Measurements from ENCODE around the gene RNU6-1. TPM values are rescaled to one million over a fixed set of nuclear protein-coding genes. Genes with fewer than 3 reads are reported as not detected.

Gene RNU6-1
- total RNA-seq, 1 experiment from 2014 or later: not detected

DNA sequence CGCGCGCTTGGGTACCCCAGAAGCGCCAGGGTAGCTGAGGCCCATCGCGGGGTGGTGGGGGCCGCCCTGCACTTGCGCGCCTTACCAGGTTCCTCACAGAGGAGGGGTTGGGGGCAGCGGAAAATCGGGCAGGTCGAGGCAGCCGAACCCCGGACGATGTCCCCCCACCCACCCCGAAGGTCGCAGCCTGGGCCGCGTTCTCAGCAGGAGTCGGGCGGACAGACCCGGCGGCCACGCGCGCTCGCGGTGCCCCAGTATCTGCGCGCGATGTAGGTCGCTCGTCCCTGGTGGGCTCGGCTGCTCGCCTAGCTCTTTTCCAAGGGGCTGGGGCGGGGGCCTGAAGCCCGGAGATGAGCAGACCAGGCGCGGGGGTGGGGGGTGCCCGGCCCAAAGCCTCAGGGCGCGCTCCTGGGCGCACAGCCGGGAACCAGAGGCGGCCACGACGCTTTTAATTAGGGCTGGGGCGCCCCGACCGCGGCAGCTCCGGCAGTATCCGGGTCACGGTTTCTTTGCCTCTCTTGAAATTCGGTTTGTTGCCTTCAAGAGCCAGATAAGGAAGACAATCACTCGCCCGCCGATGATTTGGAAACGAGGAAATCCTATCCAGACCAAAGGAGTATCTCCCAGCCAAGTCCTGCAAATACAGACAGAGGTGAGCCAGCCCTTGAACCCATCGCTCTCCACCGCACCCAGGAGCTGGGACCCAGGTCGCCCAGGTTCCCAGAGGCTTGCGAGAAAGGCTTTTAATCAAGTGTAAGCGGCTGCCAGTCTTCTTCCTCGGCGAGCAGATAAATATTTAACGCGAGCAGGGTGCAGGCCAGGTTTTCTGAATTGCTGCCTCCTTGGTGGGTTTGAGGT lies 10.0 kb downstream of the RNU6-1 start:
- CTCF ChIA-PET: interaction anchor here (0.6 to 1.3 kb wide), 3 partner anchors 9 to 368 kb away, joined by 3 to 6 read pairs (median 3); no protein-coding TSS in a partner anchor
- Mint-ChIP-seq H3K4me1 (peaks cover 50% of the 10 kb centered on the region), H3K27me3 (ENCODE audit: low read depth) (peaks cover 97% of the 10 kb centered on the region), H3K36me3 (no peaks in the 10 kb centered on the region; the same call in 1 of the 2 replicates), H3K9me3 (no peaks in the 10 kb centered on the region), H3K27ac (no peak overlapping the region), H3K4me3 (peak overlapping the region; percentile 59)
- DNase-seq (ENCODE audit: low spot score) (no peak), ATAC-seq (no peak)
- TF ChIP-seq TEAD1 (CRISPR knock-in tag; IDR thresholded peaks at IDR 0.05) (no peak), ZNF232 (CRISPR knock-in tag; IDR thresholded peaks at IDR 0.05) (no peak), CREM (CRISPR knock-in tag; IDR thresholded peaks at IDR 0.05) (no peak), SOX15 (CRISPR knock-in tag; IDR thresholded peaks at IDR 0.05) (no peak)
- TF ChIP-seq, protein P1, sequence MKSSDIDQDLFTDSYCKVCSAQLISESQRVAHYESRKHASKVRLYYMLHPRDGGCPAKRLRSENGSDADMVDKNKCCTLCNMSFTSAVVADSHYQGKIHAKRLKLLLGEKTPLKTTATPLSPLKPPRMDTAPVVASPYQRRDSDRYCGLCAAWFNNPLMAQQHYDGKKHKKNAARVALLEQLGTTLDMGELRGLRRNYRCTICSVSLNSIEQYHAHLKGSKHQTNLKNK (CRISPR knock-in tag; IDR thresholded peaks at IDR 0.05): no peak
- TF ChIP-seq, protein P2, sequence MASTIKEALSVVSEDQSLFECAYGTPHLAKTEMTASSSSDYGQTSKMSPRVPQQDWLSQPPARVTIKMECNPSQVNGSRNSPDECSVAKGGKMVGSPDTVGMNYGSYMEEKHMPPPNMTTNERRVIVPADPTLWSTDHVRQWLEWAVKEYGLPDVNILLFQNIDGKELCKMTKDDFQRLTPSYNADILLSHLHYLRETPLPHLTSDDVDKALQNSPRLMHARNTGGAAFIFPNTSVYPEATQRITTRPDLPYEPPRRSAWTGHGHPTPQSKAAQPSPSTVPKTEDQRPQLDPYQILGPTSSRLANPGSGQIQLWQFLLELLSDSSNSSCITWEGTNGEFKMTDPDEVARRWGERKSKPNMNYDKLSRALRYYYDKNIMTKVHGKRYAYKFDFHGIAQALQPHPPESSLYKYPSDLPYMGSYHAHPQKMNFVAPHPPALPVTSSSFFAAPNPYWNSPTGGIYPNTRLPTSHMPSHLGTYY (CRISPR knock-in tag; IDR thresholded peaks at IDR 0.05): no peak
- TF ChIP-seq, protein P3, sequence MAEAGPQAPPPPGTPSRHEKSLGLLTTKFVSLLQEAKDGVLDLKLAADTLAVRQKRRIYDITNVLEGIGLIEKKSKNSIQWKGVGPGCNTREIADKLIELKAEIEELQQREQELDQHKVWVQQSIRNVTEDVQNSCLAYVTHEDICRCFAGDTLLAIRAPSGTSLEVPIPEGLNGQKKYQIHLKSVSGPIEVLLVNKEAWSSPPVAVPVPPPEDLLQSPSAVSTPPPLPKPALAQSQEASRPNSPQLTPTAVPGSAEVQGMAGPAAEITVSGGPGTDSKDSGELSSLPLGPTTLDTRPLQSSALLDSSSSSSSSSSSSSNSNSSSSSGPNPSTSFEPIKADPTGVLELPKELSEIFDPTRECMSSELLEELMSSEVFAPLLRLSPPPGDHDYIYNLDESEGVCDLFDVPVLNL (CRISPR knock-in tag; IDR thresholded peaks at IDR 0.05; ENCODE audit: borderline replicate concordance, low read depth): no peak
- TF ChIP-seq, protein P4, sequence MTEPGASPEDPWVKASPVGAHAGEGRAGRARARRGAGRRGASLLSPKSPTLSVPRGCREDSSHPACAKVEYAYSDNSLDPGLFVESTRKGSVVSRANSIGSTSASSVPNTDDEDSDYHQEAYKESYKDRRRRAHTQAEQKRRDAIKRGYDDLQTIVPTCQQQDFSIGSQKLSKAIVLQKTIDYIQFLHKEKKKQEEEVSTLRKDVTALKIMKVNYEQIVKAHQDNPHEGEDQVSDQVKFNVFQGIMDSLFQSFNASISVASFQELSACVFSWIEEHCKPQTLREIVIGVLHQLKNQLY (CRISPR knock-in tag; IDR thresholded peaks at IDR 0.05): no peak
- TF ChIP-seq, protein P5, sequence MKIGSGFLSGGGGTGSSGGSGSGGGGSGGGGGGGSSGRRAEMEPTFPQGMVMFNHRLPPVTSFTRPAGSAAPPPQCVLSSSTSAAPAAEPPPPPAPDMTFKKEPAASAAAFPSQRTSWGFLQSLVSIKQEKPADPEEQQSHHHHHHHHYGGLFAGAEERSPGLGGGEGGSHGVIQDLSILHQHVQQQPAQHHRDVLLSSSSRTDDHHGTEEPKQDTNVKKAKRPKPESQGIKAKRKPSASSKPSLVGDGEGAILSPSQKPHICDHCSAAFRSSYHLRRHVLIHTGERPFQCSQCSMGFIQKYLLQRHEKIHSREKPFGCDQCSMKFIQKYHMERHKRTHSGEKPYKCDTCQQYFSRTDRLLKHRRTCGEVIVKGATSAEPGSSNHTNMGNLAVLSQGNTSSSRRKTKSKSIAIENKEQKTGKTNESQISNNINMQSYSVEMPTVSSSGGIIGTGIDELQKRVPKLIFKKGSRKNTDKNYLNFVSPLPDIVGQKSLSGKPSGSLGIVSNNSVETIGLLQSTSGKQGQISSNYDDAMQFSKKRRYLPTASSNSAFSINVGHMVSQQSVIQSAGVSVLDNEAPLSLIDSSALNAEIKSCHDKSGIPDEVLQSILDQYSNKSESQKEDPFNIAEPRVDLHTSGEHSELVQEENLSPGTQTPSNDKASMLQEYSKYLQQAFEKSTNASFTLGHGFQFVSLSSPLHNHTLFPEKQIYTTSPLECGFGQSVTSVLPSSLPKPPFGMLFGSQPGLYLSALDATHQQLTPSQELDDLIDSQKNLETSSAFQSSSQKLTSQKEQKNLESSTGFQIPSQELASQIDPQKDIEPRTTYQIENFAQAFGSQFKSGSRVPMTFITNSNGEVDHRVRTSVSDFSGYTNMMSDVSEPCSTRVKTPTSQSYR (CRISPR knock-in tag; IDR thresholded peaks at IDR 0.05): no peak
- TF ChIP-seq, protein P6, sequence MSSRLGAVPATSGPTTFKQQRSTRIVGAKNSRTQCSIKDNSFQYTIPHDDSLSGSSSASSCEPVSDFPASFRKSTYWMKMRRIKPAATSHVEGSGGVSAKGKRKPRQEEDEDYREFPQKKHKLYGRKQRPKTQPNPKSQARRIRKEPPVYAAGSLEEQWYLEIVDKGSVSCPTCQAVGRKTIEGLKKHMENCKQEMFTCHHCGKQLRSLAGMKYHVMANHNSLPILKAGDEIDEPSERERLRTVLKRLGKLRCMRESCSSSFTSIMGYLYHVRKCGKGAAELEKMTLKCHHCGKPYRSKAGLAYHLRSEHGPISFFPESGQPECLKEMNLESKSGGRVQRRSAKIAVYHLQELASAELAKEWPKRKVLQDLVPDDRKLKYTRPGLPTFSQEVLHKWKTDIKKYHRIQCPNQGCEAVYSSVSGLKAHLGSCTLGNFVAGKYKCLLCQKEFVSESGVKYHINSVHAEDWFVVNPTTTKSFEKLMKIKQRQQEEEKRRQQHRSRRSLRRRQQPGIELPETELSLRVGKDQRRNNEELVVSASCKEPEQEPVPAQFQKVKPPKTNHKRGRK (CRISPR knock-in tag; IDR thresholded peaks at IDR 0.05; ENCODE audit: borderline replicate concordance): no peak
- TF ChIP-seq, protein P7, sequence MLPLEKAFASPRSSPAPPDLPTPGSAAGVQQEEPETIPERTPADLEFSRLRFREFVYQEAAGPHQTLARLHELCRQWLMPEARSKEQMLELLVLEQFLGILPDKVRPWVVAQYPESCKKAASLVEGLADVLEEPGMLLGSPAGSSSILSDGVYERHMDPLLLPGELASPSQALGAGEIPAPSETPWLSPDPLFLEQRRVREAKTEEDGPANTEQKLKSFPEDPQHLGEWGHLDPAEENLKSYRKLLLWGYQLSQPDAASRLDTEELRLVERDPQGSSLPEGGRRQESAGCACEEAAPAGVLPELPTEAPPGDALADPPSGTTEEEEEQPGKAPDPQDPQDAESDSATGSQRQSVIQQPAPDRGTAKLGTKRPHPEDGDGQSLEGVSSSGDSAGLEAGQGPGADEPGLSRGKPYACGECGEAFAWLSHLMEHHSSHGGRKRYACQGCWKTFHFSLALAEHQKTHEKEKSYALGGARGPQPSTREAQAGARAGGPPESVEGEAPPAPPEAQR (CRISPR knock-in tag; IDR thresholded peaks at IDR 0.05): no peak
- POLR2A ChIA-PET: no interaction called here

DNA sequence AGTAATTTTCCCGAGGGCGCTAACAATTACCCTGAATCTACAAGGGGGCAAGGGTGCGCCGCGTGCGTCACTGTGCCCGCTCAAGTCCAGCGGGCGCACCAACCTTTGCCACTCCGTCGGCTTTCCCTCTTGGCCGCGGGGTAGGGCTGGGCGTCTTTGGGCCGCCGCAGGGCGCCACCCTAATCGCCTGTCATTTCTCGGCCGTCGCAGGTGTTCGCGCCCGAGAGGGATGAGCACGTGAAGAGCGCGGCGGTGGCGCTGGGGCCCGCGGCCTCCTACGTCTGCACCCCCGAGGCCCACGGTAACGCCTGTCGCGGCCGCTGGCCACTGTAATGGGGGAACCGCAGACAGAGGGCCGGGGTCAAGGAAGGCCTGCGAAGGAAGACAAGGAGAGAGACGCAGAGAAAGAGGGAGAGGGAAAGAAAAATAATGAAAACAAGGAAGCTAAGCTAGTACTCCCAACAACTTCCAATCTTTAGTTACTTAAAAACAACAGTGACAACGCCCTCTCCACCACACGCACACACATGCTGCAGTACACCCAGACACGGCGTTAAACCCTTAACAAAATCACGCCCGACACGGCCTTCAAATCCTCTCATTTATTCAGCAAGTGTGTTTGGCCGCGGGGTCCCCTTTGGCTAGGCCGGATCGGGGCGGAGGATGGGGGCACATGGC lies 10.7 kb downstream of the RNU6-1 start:
- CTCF ChIA-PET: interaction anchor here (0.6 to 1.1 kb wide), 2 partner anchors 8 to 248 kb away, joined by 3 to 6 read pairs; no protein-coding TSS in a partner anchor
- H3K9me3 Mint-ChIP-seq: no peaks in the 10 kb centered on the region
- ATAC-seq (no peak), DNase-seq (ENCODE audit: low spot score) (peak; percentile 19)
- H3K27ac Mint-ChIP-seq: no peak overlapping the region
- H3K36me3 Mint-ChIP-seq: no peaks in the 10 kb centered on the region; the same call in 1 of the 2 replicates
- peak overlapping the region; percentile 59 for H3K4me3 Mint-ChIP-seq
- H3K27me3 Mint-ChIP-seq (ENCODE audit: low read depth): peaks cover 97% of the 10 kb centered on the region
- H3K4me1 Mint-ChIP-seq: peaks cover 54% of the 10 kb centered on the region
- POLR2A ChIA-PET: no interaction called here
- TF ChIP-seq HMGA2 (CRISPR knock-in tag; IDR thresholded peaks at IDR 0.05) (no peak), JAZF1 (CRISPR knock-in tag; IDR thresholded peaks at IDR 0.05) (no peak), ZNF263 (CRISPR knock-in tag; IDR thresholded peaks at IDR 0.05; ENCODE audit: low read depth) (no peak), GABPB1 (CRISPR knock-in tag; IDR thresholded peaks at IDR 0.05) (no peak), ESRRA (CRISPR knock-in tag; IDR thresholded peaks at IDR 0.05; ENCODE audit: borderline replicate concordance) (no peak), ZNF671 (CRISPR knock-in tag; IDR thresholded peaks at IDR 0.05) (no peak)
- TF ChIP-seq, protein P8, sequence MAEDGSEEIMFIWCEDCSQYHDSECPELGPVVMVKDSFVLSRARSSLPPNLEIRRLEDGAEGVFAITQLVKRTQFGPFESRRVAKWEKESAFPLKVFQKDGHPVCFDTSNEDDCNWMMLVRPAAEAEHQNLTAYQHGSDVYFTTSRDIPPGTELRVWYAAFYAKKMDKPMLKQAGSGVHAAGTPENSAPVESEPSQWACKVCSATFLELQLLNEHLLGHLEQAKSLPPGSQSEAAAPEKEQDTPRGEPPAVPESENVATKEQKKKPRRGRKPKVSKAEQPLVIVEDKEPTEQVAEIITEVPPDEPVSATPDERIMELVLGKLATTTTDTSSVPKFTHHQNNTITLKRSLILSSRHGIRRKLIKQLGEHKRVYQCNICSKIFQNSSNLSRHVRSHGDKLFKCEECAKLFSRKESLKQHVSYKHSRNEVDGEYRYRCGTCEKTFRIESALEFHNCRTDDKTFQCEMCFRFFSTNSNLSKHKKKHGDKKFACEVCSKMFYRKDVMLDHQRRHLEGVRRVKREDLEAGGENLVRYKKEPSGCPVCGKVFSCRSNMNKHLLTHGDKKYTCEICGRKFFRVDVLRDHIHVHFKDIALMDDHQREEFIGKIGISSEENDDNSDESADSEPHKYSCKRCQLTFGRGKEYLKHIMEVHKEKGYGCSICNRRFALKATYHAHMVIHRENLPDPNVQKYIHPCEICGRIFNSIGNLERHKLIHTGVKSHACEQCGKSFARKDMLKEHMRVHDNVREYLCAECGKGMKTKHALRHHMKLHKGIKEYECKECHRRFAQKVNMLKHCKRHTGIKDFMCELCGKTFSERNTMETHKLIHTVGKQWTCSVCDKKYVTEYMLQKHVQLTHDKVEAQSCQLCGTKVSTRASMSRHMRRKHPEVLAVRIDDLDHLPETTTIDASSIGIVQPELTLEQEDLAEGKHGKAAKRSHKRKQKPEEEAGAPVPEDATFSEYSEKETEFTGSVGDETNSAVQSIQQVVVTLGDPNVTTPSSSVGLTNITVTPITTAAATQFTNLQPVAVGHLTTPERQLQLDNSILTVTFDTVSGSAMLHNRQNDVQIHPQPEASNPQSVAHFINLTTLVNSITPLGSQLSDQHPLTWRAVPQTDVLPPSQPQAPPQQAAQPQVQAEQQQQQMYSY (CRISPR knock-in tag; IDR thresholded peaks at IDR 0.05): no peak
